ENCODE measurements around the gene LDLRAD4.

Gene LDLRAD4

GRCh38 chr18:13573750-13574149 is 355.2 kb downstream of the LDLRAD4 start:
- Histone ChIP-seq H3K9ac (ENCODE audit: low read length) (no peak overlapping the region), H3K4me1 (ENCODE audit: control insufficient read depth, insufficient read depth, low read length) (peaks cover 13% of the 10 kb centered on the region), H3K27me3 (replicated peaks; ENCODE audit: control insufficient read depth, insufficient read depth, low read length) (no peaks in the 10 kb centered on the region), H3K4me3 (ENCODE audit: low read length) (no peak overlapping the region), H3K36me3 (ENCODE audit: control insufficient read depth, insufficient read depth, low read length, severe bottlenecking) (no peaks in the 10 kb centered on the region), H3K9me3 (ENCODE audit: control insufficient read depth, low read length) (no peaks in the 10 kb centered on the region)
- DNase-seq (ENCODE audit: low read depth), result no peak

GRCh38 chr18:13574355-13574754 is 355.8 kb downstream of the LDLRAD4 start:
- H3K36me3 ChIP-seq (ENCODE audit: control insufficient read depth, insufficient read depth, low read length, severe bottlenecking), result no peaks in the 10 kb centered on the region
- no peaks in the 10 kb centered on the region for H3K9me3 ChIP-seq (ENCODE audit: control insufficient read depth, low read length)
- no peak overlapping the region for H3K9ac ChIP-seq (ENCODE audit: low read length)
- peaks cover 9% of the 10 kb centered on the region for H3K4me1 ChIP-seq (ENCODE audit: control insufficient read depth, insufficient read depth, low read length)
- no peaks in the 10 kb centered on the region for H3K27me3 ChIP-seq (replicated peaks; ENCODE audit: control insufficient read depth, insufficient read depth, low read length)
- H3K4me3 ChIP-seq (ENCODE audit: low read length), result no peak overlapping the region
- DNase-seq (ENCODE audit: low read depth), result no peak

- no peak for DNase-seq (ENCODE audit: low read depth)
- H3K9me3 ChIP-seq (ENCODE audit: control insufficient read depth, low read length), result no peaks in the 10 kb centered on the region
- no peak overlapping the region for H3K4me3 ChIP-seq (ENCODE audit: low read length)
- H3K9ac ChIP-seq (ENCODE audit: low read length), result no peak overlapping the region
- H3K4me1 ChIP-seq (ENCODE audit: control insufficient read depth, insufficient read depth, low read length), result peaks cover 9% of the 10 kb centered on the region
- H3K36me3 ChIP-seq (ENCODE audit: control insufficient read depth, insufficient read depth, low read length, severe bottlenecking), result no peaks in the 10 kb centered on the region
- no peaks in the 10 kb centered on the region for H3K27me3 ChIP-seq (replicated peaks; ENCODE audit: control insufficient read depth, insufficient read depth, low read length)
Observed at GRCh38 chr18:13574761-13575160, 356.2 kb downstream of the LDLRAD4 start.

- Histone ChIP-seq H3K4me1 (ENCODE audit: control insufficient read depth, insufficient read depth, low read length) (peaks cover 9% of the 10 kb centered on the region), H3K27me3 (replicated peaks; ENCODE audit: control insufficient read depth, insufficient read depth, low read length) (no peaks in the 10 kb centered on the region), H3K9ac (ENCODE audit: low read length) (no peak overlapping the region), H3K4me3 (ENCODE audit: low read length) (no peak overlapping the region), H3K36me3 (ENCODE audit: control insufficient read depth, insufficient read depth, low read length, severe bottlenecking) (no peaks in the 10 kb centered on the region), H3K9me3 (ENCODE audit: control insufficient read depth, low read length) (no peaks in the 10 kb centered on the region)
- DNase-seq (ENCODE audit: low read depth), result no peak
Observed at GRCh38 chr18:13576598-13576997, 358.0 kb downstream of the LDLRAD4 start.

- peak overlapping the region; percentile 47 for H3K9ac ChIP-seq (ENCODE audit: low read length)
- DNase-seq (ENCODE audit: low read depth), result peak; percentile 55
- peak overlapping the region; percentile 65 for H3K4me3 ChIP-seq (ENCODE audit: low read length)
- H3K36me3 ChIP-seq (ENCODE audit: control insufficient read depth, insufficient read depth, low read length, severe bottlenecking), result no peaks in the 10 kb centered on the region
- peaks cover 9% of the 10 kb centered on the region for H3K4me1 ChIP-seq (ENCODE audit: control insufficient read depth, insufficient read depth, low read length)
- no peaks in the 10 kb centered on the region for H3K9me3 ChIP-seq (ENCODE audit: control insufficient read depth, low read length)
- H3K27me3 ChIP-seq (replicated peaks; ENCODE audit: control insufficient read depth, insufficient read depth, low read length), result no peaks in the 10 kb centered on the region
Observed at GRCh38 chr18:13577091-13577697, 358.6 kb downstream of the LDLRAD4 start.

- Histone ChIP-seq H3K9me3 (ENCODE audit: control insufficient read depth, low read length) (no peaks in the 10 kb centered on the region), H3K9ac (ENCODE audit: low read length) (peak overlapping the region; percentile 47), H3K4me3 (ENCODE audit: low read length) (peak overlapping the region; percentile 65), H3K4me1 (ENCODE audit: control insufficient read depth, insufficient read depth, low read length) (peaks cover 9% of the 10 kb centered on the region), H3K27me3 (replicated peaks; ENCODE audit: control insufficient read depth, insufficient read depth, low read length) (no peaks in the 10 kb centered on the region), H3K36me3 (ENCODE audit: control insufficient read depth, insufficient read depth, low read length, severe bottlenecking) (no peaks in the 10 kb centered on the region)
- no peak for DNase-seq (ENCODE audit: low read depth)
Observed at GRCh38 chr18:13577781-13578180, 359.2 kb downstream of the LDLRAD4 start.

GRCh38 chr18:13578400-13578799 is 359.8 kb downstream of the LDLRAD4 start:
- Histone ChIP-seq H3K36me3 (ENCODE audit: control insufficient read depth, insufficient read depth, low read length, severe bottlenecking) (no peaks in the 10 kb centered on the region), H3K9ac (ENCODE audit: low read length) (no peak overlapping the region), H3K27me3 (replicated peaks; ENCODE audit: control insufficient read depth, insufficient read depth, low read length) (no peaks in the 10 kb centered on the region), H3K9me3 (ENCODE audit: control insufficient read depth, low read length) (no peaks in the 10 kb centered on the region), H3K4me3 (ENCODE audit: low read length) (no peak overlapping the region), H3K4me1 (ENCODE audit: control insufficient read depth, insufficient read depth, low read length) (peaks cover 9% of the 10 kb centered on the region)
- no peak for DNase-seq (ENCODE audit: low read depth)

GRCh38 chr18:13579874-13580273 is 361.3 kb downstream of the LDLRAD4 start:
- H3K4me3 ChIP-seq (ENCODE audit: low read length), result no peak overlapping the region
- no peaks in the 10 kb centered on the region for H3K36me3 ChIP-seq (ENCODE audit: control insufficient read depth, insufficient read depth, low read length, severe bottlenecking)
- DNase-seq (ENCODE audit: low read depth), result no peak
- no peak overlapping the region for H3K9ac ChIP-seq (ENCODE audit: low read length)
- H3K4me1 ChIP-seq (ENCODE audit: control insufficient read depth, insufficient read depth, low read length), result peaks cover 9% of the 10 kb centered on the region
- no peaks in the 10 kb centered on the region for H3K9me3 ChIP-seq (ENCODE audit: control insufficient read depth, low read length)
- no peaks in the 10 kb centered on the region for H3K27me3 ChIP-seq (replicated peaks; ENCODE audit: control insufficient read depth, insufficient read depth, low read length)

- no peaks in the 10 kb centered on the region for H3K27me3 ChIP-seq (replicated peaks; ENCODE audit: control insufficient read depth, insufficient read depth, low read length)
- H3K4me1 ChIP-seq (ENCODE audit: control insufficient read depth, insufficient read depth, low read length), result peaks cover 9% of the 10 kb centered on the region
- no peaks in the 10 kb centered on the region for H3K36me3 ChIP-seq (ENCODE audit: control insufficient read depth, insufficient read depth, low read length, severe bottlenecking)
- no peak for DNase-seq (ENCODE audit: low read depth)
- no peak overlapping the region for H3K4me3 ChIP-seq (ENCODE audit: low read length)
- H3K9ac ChIP-seq (ENCODE audit: low read length), result no peak overlapping the region
- H3K9me3 ChIP-seq (ENCODE audit: control insufficient read depth, low read length), result no peaks in the 10 kb centered on the region
Observed at GRCh38 chr18:13580351-13580750, 361.8 kb downstream of the LDLRAD4 start.

GRCh38 chr18:13580991-13581390 is 362.4 kb downstream of the LDLRAD4 start:
- peaks cover 9% of the 10 kb centered on the region for H3K4me1 ChIP-seq (ENCODE audit: control insufficient read depth, insufficient read depth, low read length)
- no peaks in the 10 kb centered on the region for H3K9me3 ChIP-seq (ENCODE audit: control insufficient read depth, low read length)
- H3K36me3 ChIP-seq (ENCODE audit: control insufficient read depth, insufficient read depth, low read length, severe bottlenecking), result no peaks in the 10 kb centered on the region
- DNase-seq (ENCODE audit: low read depth), result no peak
- no peak overlapping the region for H3K9ac ChIP-seq (ENCODE audit: low read length)
- H3K27me3 ChIP-seq (replicated peaks; ENCODE audit: control insufficient read depth, insufficient read depth, low read length), result no peaks in the 10 kb centered on the region
- no peak overlapping the region for H3K4me3 ChIP-seq (ENCODE audit: low read length)

- no peaks in the 10 kb centered on the region for H3K27me3 ChIP-seq (replicated peaks; ENCODE audit: control insufficient read depth, insufficient read depth, low read length)
- peaks cover 9% of the 10 kb centered on the region for H3K4me1 ChIP-seq (ENCODE audit: control insufficient read depth, insufficient read depth, low read length)
- no peak overlapping the region for H3K4me3 ChIP-seq (ENCODE audit: low read length)
- H3K36me3 ChIP-seq (ENCODE audit: control insufficient read depth, insufficient read depth, low read length, severe bottlenecking), result no peaks in the 10 kb centered on the region
- no peaks in the 10 kb centered on the region for H3K9me3 ChIP-seq (ENCODE audit: control insufficient read depth, low read length)
- DNase-seq (ENCODE audit: low read depth), result no peak
- H3K9ac ChIP-seq (ENCODE audit: low read length), result no peak overlapping the region
Observed at GRCh38 chr18:13581496-13582177, 363.1 kb downstream of the LDLRAD4 start.

Data from adipocyte (in vitro differentiated cells).